HG03097 (cell line): ENCODE measurements around the gene HORMAD2.
"Not testable (repeated sequence)": the region's sequence is repeated elsewhere in the genome, so short reads cannot be mapped to it uniquely, and the experiment has no call there.

Source experiments
- ATAC-seq: cut with Tn5 transposase; IDR thresholded peaks from one replicate; pipeline ENCODE4 v1.9.1; 2021; ENCODE audit not compliant: unreplicated experiment, low FRiP score

HORMAD2 gene

DNA sequence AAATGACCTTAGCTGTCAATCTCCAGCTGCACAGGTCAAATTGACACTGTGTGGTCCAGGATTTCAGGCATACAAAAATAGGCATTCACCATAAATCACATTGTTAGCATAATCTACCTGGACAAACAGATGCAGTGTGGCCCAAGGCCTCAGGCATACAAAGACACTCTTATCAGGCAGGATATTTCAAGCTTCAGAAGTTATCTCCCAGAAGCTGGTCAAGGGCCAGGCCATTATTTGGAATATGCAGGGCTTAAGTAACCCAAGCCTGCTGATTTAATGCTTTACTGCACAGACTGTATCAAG lies 25.5 kb upstream of the HORMAD2 start:
- no peak for ATAC-seq

DNA sequence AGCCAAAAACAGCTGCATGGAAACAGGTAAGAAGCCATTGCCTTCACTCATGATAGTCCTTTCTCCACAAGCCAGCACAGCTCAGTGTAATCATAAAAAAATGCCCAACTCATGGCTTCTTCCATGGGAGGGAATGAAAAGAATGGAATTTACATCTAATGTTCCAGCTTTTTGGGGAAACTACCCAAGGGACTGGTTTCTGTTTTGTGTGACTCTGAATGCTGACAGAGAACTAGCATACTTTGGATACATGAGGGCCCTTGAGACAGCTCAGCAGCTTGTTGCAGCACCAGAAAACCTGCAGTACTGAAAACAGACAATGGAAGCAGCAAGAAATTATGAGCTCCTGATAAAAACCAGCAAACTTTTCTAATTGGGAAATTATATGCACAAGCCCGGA lies 24.2 kb upstream of the HORMAD2 start:
- no peak for ATAC-seq

DNA sequence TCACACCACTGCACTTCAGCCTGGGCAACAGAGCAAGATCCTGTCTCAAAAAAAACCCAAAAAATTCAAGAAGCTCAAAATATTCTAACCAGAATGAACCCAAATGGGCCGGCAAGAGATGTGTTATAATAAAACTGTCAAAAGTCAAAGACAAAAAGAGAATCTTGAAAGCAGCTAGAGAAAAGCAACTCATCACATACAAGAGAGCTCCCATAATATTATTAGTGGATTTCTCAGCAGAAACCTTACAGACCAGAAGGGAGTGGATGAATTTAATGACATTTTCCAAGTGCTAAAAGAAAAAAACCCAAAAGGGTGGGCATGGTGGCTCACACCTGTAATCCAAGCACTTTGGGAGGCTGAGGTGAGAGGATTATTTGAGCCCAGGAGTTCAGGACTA lies 22.9 kb upstream of the HORMAD2 start:
- ATAC-seq: no peak

DNA sequence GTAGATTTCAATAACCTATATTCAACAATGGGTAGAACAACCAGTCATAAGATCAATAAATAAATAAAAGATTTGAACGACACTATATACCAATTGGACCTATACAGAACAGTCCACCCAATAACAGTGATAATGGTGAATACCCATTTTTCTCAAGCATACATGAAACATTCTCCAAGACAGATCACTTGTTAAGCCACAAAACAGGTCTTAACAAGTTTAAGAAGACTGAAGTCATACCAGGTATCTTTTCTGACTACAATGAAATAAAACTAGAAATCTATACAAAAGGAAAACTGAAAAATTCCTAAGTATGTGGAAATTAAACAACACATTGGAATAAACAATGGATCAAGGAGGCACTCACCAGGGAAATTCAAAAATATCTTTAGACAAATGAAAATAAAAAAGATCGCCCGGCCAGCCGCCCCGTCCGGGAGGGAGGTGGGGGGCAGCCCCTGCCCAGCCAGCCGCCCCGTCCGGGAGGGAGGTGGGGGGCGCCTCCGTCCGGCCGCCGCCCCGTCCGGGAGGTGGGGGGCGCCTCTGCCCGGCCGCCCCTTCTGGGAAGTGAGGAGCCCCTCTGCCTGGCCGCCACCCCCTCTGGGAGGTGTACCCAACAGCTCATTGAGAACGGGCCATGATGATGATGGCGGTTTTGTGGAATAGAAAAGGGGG lies 20.8 kb upstream of the HORMAD2 start:
- ATAC-seq: not testable (repeated sequence)

DNA sequence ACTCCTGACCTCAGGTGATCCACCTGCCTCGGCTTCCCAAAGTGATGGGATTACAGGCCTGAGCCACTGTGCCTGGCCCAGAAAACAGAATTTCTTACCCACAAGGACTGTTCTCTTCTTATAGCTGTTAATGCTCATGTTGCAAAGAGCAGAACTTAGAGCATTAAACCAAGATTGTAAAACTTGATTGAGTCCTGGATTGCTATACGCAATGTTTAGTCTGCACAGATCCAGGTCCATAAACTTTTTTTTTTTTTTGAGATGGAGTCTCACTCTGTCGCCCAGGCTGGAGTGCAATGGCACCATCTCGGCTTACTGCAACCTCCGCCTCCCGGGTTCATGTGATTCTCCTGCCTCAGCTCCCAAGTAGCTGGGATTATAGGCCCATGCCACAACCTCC lies 19.2 kb upstream of the HORMAD2 start:
- not testable (repeated sequence) for ATAC-seq

DNA sequence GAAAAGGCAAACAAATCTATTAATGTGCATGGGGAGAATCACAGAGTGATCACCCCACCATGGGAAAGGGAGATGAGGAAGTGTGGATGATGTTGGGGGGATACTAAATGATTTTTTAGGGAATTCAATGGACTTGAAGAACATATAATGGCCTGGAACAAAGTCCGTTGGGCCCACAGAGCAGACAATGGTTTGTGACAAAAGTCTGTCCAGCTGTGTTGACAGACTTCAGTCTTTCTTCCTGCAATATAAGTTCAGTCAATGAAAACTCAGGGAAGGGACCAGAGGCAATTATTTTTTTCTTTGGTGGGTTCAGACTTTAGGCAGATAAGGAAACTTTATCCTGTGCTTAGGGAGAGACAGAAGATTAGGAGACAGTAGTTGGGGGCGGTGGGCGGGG lies 18.0 kb upstream of the HORMAD2 start:
- ATAC-seq: no peak

DNA sequence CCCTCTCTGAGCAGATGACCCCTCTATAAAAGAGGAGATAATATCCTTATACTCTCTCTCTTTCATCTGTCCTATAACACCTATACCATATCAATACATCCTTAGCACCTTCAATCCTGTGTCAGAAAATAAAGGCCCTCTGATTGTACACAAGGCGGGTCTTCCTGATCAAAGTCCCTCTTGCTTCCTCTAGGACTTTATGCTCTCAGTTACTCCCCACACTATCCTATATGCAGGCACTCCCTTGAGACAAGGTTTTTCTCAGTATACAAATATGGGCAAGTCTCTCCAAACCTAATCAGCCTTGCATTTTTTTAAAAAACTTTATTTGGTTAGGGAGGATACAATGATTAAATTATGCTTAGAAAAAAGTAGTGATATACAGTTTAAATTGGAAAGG lies 17.3 kb upstream of the HORMAD2 start:
- no peak for ATAC-seq

DNA sequence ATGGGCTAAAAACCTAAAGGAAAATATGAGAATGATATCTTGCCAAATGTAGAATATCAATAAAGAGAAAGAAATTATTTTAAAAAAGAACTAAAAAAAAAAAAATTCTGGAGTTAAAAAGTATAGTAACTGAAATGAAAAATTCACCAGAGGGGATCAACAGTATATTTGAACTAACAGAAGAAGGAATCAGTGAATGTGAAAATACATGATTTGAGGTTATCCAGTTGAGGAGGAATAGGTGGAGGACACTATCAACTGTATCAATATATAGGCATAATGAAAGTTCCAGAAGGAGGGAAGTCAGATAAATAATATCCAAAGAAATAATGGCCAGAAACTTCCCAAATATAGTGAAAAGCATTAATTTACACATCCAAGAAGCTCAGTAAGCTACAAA lies 16.1 kb upstream of the HORMAD2 start:
- no peak for ATAC-seq

DNA sequence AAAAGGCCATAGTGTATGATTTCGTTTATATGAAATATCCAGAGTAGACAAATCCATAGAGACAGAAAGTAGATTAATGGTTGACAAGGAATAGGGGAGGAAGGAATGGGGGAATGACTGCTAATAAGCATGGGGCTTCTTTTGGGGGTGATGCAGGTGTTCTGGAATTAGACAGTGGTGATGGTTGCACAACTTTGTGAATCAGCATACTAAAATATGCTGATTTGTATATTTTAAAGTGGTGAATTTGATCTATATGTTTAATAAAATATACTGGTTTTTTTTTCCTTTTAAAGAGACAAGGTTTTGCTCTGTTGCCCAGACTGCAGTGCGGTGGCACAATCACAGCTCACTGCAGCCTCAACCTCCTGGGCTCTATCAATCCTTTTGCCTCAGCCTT lies 6.5 kb upstream of the HORMAD2 start:
- ATAC-seq: no peak

DNA sequence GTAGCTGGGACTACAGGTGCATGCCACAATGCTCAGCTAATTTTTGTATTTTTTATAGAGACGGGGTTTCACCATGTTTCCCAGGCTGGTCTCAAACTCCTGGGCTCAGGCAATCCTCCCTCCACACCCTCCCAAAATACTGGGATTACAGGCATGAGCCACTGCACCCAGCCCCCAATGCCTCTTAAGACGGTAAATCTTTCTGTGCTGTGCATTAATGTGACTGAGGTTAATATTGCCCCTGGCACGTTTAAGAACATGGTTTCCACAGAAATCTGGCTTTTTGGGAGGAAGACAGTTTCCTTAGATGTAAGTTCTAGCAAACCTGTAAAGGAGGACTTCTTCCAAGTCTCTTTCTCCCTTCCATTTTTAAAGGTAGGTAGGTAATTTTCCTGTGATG lies 6.1 kb upstream of the HORMAD2 start:
- ATAC-seq: no peak

DNA sequence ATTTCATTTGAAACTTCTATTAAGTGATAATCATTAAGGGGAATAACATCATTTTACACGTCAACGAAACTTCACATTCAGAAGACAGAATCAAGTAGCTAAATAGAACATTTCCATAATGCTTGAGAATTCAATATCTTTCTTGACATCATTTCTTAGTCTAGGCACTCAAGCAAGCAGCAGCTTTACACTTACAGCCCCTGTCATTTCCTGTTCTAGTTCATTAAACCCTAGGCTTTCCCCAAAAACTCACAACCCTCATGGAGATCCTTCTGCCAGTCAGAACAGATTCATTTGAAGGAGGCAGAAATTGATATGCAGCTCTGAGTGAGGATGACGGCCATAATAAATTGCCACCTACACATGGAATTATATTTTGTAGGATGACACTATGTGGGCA lies 5.3 kb upstream of the HORMAD2 start:
- ATAC-seq: no peak

DNA sequence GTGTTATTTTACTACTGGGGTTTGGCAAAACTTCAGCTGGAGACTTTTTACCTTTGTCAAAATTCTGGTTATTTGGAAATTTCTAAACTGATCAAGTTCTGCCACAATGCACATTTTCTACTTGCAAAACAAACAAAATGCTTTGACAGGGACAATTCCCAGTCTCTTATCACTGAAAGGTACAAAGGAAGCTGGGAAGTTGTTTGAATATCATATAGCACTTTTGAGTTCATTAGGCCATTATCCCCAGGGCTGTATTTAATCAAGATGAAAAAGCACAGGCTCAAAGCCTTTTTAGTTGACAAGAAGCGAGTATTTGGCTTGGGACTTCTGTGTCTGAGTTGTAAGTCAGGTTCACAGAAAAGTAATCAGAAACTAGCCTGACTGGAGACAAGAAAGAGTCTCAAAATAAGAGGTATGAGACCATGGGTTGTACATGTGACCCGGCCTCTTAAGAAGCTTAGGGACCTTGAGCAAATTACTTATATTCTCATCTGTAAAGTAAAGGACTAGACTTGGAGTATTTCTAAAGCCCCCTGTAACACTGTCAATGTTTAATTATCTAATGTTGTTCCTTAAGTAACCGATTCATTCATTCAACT lies 2.9 kb upstream of the HORMAD2 start:
- no peak for ATAC-seq

DNA sequence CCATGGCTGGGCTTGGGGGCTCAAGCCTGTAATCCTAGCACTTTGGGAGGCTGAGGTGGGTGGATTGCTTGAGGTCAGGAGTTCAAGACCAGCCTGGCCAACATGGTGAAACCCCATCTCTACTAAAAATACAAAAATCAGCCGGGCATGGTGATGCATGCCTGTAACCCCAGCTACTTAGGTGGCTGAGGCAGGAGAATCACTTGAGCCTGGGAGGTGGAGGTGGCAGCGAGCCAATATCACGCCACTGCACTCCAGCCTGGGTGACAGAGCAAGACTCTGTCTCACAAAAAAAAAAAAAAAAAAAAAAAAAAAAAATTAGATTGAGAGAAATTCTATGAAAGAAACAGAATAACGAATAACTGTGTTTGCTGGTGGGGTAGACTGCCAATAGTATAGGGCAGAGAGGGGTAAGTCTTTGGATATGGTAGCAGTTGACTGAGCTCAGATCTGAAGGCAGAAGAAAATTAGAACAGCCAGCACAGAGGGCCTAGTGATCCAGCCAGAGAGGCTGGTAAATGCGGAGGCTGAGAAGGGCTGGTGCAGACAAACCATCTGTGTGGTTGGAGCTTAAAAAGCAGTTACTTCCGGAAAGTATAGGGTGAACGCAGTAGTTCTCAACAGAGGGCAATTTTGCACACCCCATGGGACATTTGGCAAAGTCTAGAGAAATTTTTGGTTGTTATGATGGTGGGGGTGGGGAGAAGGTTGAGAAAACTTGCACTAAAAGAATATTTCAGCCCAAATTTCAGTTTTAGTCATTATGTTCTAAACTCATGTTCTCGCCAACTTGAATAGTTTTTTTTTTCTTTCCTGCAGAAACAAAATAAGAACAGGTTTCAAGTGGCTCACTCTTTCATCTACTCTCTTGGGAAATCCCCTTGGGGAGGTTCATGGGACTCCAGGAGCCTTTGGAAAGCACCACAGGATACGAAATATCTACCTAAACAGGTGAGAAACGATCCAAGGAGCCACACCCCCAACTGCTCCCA lies 1.6 kb upstream of the HORMAD2 start:
- no peak for ATAC-seq

DNA sequence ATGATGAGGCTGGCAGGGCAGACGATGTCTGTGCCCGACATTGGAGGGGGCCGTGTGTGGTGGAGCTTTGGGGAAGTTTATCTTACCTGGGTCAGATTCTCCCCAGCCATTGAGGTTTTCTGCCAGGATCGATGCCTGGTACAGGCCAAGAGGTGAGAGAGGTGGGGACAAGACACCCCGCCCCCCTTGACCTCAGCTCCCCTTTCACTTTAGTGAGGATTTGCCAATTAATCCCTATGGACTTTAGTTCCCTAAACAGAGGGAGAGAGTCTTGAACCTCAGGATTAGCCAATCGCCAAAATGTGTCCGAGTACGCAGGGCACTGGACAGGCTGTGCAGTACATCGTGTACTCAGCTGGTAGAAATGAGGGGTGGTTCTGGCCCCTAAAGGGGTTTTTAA lies 541 bp downstream of the HORMAD2 start:
- ATAC-seq: no peak

DNA sequence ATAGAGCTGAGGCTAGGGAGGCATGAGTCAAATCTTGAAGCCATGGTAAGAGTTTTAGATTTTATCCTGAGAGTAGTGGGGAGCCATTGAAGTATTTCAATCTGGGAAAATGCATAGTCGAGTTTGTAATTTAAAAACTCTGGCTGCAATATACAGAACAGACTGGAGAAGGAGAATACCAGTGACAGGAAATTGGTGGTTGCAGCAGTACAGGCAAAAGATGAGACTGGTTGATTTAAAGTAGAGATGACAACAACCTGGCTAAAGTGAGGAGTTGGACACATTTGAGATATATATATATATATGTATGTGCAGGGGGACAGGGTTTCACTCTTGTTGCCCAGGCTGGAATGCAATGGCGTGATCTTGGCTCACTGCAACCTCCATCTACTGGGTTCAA lies 6.2 kb downstream of the HORMAD2 start:
- ATAC-seq: no peak

DNA sequence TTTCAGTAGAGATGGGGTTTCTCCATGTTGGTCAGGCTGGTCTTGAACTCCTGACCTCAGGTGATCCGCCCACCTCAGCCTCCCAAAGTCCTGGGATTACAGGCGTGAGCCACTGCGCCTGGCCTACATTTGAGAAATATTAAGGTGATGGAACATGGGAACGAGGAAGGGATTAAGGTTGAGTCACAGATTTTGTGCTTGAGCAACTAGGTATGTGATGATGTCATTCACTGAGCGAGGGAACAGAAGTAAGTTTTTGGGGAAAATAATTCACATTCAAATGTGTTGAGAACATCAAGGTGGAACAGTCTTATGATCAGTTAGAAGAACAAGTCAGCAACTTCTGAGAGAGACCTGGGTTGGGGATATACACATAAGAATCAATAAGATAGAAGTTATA lies 6.8 kb downstream of the HORMAD2 start:
- ATAC-seq: not testable (repeated sequence)

DNA sequence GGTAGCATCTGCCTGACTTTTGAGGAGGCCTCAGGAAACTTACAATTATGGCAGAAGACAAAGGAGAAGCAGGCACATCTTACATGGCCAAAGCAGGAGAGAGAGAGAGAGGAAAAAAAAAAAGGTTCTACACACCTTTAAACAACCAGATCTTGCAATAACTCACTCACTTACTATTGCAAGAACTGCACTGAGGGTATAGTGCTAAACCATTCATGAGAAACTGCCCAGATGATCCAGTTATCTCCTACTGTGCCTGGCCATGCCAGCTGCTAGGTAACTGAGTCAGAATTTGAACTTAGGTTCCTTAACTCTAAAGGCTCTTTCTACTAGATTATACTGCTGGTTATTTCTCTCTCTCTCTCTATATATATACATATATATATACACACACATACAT lies 7.3 kb downstream of the HORMAD2 start:
- ATAC-seq: no peak

DNA sequence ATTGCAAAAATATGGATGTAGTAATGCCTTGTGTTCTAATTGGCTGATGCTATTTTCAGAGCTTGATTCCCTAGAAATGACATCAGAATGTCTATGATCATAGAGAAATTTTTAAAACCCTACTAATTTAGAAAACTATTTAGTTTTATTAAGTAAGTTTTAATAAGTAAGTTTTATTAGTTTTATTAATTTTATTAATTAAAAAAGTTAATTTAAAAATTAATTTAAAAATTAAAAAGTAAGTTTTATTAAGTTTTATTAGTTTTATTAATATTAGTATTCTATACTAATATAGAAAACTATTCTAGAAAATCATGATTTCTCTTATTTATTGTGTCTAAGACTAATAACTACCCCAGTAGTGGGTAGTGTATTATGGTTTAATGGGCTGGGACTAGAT lies 8.2 kb downstream of the HORMAD2 start:
- no peak for ATAC-seq

DNA sequence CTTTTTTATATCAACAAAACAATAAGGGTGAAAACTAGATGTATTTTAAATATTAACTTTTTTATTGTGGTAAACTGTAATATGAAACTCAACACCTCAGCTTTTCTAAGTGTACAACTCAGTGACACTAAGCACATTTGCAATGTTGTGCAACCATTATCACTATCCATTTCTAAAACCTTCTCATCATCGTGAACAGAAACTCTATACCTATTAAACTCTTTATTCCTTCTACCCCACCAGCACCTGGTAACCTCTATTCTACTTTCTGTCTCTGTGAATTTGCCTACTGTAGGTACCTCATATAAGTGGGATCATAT lies 9.4 kb downstream of the HORMAD2 start:
- no peak for ATAC-seq

DNA sequence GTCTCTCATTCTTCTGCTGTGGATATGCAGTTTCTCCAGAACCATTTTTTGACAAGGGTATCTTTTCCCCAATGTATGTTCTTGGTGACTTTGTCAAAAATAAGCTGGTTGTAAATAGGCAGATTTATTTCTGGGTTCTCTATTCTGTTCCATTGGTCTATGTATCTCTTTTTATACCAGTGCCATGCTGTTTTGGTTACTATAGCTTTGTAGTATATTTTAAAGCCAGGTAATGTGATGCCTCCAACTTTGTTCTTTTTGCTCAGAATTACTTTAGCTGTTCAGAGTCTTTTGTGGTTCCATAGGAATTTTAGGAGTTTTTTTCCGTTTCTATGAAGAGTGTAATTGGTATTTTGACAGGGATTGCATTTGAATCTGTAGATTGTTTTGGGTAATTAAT lies 12.4 kb downstream of the HORMAD2 start:
- no peak for ATAC-seq

DNA sequence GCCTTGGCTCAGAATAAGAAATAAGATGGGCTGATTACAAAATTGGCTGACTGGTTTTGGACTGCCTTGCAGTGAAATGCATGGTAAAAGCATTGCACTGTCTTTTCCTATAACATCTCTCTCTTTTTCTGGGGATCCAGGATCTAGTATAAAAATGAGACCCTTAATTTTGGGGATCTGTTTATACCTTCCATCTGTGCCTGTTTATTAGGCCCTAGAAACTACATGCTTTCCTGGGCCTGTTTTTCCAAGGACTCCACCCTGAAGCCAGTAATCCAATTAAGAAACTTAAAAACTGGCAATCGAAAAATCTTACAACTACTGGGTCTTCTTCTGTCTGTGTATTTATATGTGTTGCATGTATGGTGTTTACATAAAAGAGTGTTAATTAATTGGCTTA lies 14.5 kb downstream of the HORMAD2 start:
- ATAC-seq: no peak

DNA sequence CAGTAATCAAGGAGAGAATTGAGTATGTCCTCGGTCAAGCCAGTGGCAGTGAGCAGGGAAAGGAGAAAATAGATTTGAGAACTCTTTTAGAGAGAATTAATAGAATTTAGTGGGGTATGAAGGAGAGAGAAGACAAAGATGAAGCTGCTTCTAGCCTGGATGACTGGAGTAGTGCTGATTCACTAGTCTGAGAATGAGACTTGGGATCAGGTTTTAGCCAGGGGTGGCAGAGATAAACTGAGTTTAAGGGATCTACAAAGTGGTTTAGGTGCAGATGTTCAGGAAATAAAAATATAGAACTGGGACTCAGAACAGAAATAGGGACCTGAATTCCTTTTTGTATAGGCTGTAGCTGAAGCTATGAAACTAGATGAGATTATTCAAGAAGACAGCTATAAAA lies 17.6 kb downstream of the HORMAD2 start:
- no peak for ATAC-seq
